CD4-positive, alpha-beta memory T cell (primary cell): ENCODE data around the gene ZNF428. TPM values are rescaled to one million over a fixed set of nuclear protein-coding genes. Genes with fewer than 3 reads are reported as not detected.
A peak's percentile ranks its signal among the peaks of the same experiment; 100 is the strongest.
"Not testable (repeated sequence)": the region's sequence is repeated elsewhere in the genome, so short reads cannot be mapped to it uniquely, and the experiment has no call there.

Experiments
- CTCF ChIA-PET: fragments of 350-600 bp; sonication (Branson Sonifier 250); formaldehyde crosslinking; loops from one replicate; lab custom pipeline; 2021; ENCODE audit warnings: inconsistent platforms; ENCODE audit not compliant: partially characterized antibody; lab: Charles Lee
- POLR2A ChIA-PET: fragments of 350-600 bp; sonication (Branson Sonifier 250); formaldehyde crosslinking; loops from one replicate; lab custom pipeline; 2021; ENCODE audit not compliant: partially characterized antibody; lab: Charles Lee
- DNase-seq, 5 donors: peaks; one replicate each; pipeline versions ENCODE4 v3.0.0 to v3.0.0-alpha.2; 2020 to 2022; ENCODE audit warnings: mixed read lengths in 1 of 5
- H3K27ac ChIP-seq: one replicate; pipeline ENCODE4 v1.7.0; 2013; ENCODE audit warnings: low read depth, low read length
- H3K27me3 ChIP-seq: 2 replicates; pipeline ENCODE4 v1.7.0; 2013; ENCODE audit warnings: mild to moderate bottlenecking, low read length, moderate library complexity; ENCODE audit not compliant: insufficient read depth
- H3K36me3 ChIP-seq: 2 replicates; pipeline ENCODE4 v1.7.0; 2013; ENCODE audit warnings: mild to moderate bottlenecking, low read length, moderate library complexity; ENCODE audit not compliant: insufficient read depth
- H3K4me1 ChIP-seq: 2 replicates; pipeline ENCODE4 v1.7.0; 2013; ENCODE audit warnings: mild to moderate bottlenecking, low read length, moderate library complexity; ENCODE audit not compliant: insufficient read depth
- H3K4me3 ChIP-seq, 2 donors: one replicate each; pipeline ENCODE4 v1.7.0; 2013; ENCODE audit warnings: low read length in 2 of 2, mild to moderate bottlenecking in 1 of 2
- H3K9me3 ChIP-seq, 2 donors: one replicate each; pipeline ENCODE4 v1.7.0; 2013; ENCODE audit warnings: low read length in 2 of 2, control low read depth in 1 of 2; ENCODE audit not compliant: control insufficient read depth in 1 of 2
- H3K27ac Mint-ChIP-seq, 7 donors: one replicate each; pipeline ENCODE4 v1.8.0; 2020 to 2021; ENCODE audit warnings: mixed read lengths in 7 of 7, mild to moderate bottlenecking in 6 of 7, inconsistent platforms in 3 of 7, moderate library complexity in 3 of 7
- H3K27me3 Mint-ChIP-seq, 2 donors: one replicate each; pipeline ENCODE4 v1.8.0; 2020 to 2021; ENCODE audit warnings: mixed read lengths in 2 of 2
- H3K36me3 Mint-ChIP-seq, 2 donors: one replicate each; pipeline ENCODE4 v1.8.0; 2020 to 2021; ENCODE audit warnings: mixed read lengths in 2 of 2, inconsistent platforms in 1 of 2, mild to moderate bottlenecking in 1 of 2
- H3K4me1 Mint-ChIP-seq, 4 donors: one replicate each; pipeline ENCODE4 v1.8.0; 2020 to 2021; ENCODE audit warnings: mixed read lengths in 4 of 4, mild to moderate bottlenecking in 1 of 4
- H3K4me3 Mint-ChIP-seq, 8 donors: one replicate each; pipeline ENCODE4 v1.8.0; 2020 to 2021; ENCODE audit warnings: mixed read lengths in 8 of 8, mild to moderate bottlenecking in 7 of 8, moderate library complexity in 6 of 8, inconsistent platforms in 3 of 8
- H3K9me3 Mint-ChIP-seq, 8 donors: one replicate each; pipeline ENCODE4 v1.8.0; 2020 to 2021; ENCODE audit warnings: mixed read lengths in 8 of 8, mild to moderate bottlenecking in 5 of 8, inconsistent platforms in 3 of 8, moderate library complexity in 1 of 8
- intact Hi-C: fragments of 100-400 bp; cut with micrococcal nuclease; formaldehyde crosslinking; loops from one replicate; pipeline ENCODE4 v1.15.1; 2023
- polyA plus RNA-seq, 2 donors: library from polyadenylated mRNA; unstranded; fragments of 300-500 nt; fragmentation: Illumina TruSeq; gene quantifications; one replicate each; pipeline ENCODE4 v1.2.3, GENCODE V29; 2021
- total RNA-seq, 2 experiments: library from RNA; stranded (reverse); gene quantifications; one replicate each; pipeline ENCODE4 v1.2.3, GENCODE V29; 2021

ZNF428 gene
- total and polyA plus RNA-seq, 4 experiments from 2014 or later, result 13.9 to 28.2 (median 23.8) TPM

DNA sequence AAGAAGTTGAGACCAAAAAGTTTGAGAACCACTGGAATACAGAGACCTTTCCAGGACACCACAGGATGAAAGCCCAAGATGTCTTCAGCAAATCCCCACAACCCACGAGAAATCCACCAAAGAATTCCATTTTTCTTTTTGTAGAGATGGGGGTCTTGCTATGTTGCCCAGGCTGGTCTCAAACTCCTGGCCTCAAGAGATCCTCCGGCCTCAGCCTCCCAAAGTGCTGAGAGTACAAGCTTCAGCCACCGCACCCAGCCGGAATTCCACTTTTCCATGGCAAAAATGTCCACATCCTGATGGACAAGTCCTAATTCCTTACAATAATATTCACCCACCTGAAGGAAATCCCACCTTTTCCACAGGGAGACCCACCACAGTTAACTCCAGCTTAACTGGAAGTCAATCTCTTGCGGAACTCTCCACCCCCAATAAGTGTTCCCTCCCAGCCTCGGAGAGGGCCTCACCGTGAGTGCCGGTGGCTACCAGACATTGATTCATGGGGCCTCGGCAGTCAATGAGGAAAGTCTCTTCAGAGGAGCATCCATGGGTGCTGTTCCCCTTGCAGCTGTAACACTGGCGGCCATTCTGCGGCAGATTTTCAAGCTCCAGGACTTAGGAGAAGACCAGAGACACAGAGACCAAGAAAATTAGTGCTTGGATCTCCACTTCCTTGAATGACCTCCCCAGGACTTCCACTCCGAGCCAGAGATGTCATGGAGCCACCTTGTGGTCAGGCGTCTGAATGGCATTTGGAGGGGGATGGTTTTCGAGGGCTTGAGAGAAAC is 32.5 kb upstream of the ZNF428 start:
- POLR2A ChIA-PET, result no interaction called here
- H3K4me3 Mint-ChIP-seq, result no peak overlapping the region
- no peak overlapping the region for H3K4me3 ChIP-seq

GRCh38 chr19:43650276-43650675 is 30.8 kb upstream of the ZNF428 start:
- H3K9me3 ChIP-seq, intact Hi-C loops, DNase-seq, POLR2A ChIA-PET, H3K27me3 Mint-ChIP-seq, H3K4me1 Mint-ChIP-seq, H3K9me3 Mint-ChIP-seq, H3K4me3 Mint-ChIP-seq, H3K4me3 ChIP-seq, H3K27ac Mint-ChIP-seq, H3K27ac ChIP-seq, H3K36me3 ChIP-seq, H3K27me3 ChIP-seq, H3K4me1 ChIP-seq: not testable (repeated sequence)
- CTCF ChIA-PET, result interaction anchor here (1.3 kb wide), 1 partner anchor 95 kb away, joined by 6 read pairs; no protein-coding TSS in a partner anchor
- H3K36me3 Mint-ChIP-seq, result peaks cover 33 to 41% of the 10 kb centered on the region in 2 donors

More for the DNA sequence above, 32.5 kb upstream of the ZNF428 start:
- peaks cover 3% of the 10 kb centered on the region for H3K36me3 ChIP-seq
- CTCF ChIA-PET, result interaction anchor here (1.0 to 1.4 kb wide), 5 partner anchors 27 to 115 kb away, joined by 3 to 5 read pairs (median 3); no protein-coding TSS in a partner anchor
- Mint-ChIP-seq H3K27me3 (no peaks in the 10 kb centered on the region), H3K27ac (peak overlapping the region in 1 of 7 donors; percentile 32), H3K36me3 (peaks cover 39 to 47% of the 10 kb centered on the region in 2 donors), H3K4me1 (no peaks in the 10 kb centered on the region), H3K9me3 (peaks cover 0 to 6% (median 0%) of the 10 kb centered on the region in 8 donors)
- H3K27me3 ChIP-seq, result no peaks in the 10 kb centered on the region
- intact Hi-C loops, result no loop called here
- no peak overlapping the region for H3K27ac ChIP-seq
- no peaks in the 10 kb centered on the region for H3K4me1 ChIP-seq
- peak in 2 of 5 donors; percentile 16 to 17 for DNase-seq
- H3K9me3 ChIP-seq, result no peaks in the 10 kb centered on the region

GRCh38 chr19:43649514-43649913 is 30.1 kb upstream of the ZNF428 start:
- ChIA-PET CTCF (interaction anchor here (1.0 to 1.3 kb wide), 2 partner anchors 94 to 202 kb away, joined by 3 to 6 read pairs; no protein-coding TSS in a partner anchor), POLR2A (no interaction called here)
- Histone ChIP-seq H3K4me3 (no peak overlapping the region), H3K27ac (no peak overlapping the region), H3K27me3 (no peaks in the 10 kb centered on the region), H3K4me1 (no peaks in the 10 kb centered on the region), H3K36me3 (peaks cover 3% of the 10 kb centered on the region), H3K9me3 (no peaks in the 10 kb centered on the region)
- Mint-ChIP-seq H3K27ac (no peak overlapping the region), H3K36me3 (peaks cover 26 to 35% of the 10 kb centered on the region in 2 donors), H3K4me3 (no peak overlapping the region), H3K27me3 (no peaks in the 10 kb centered on the region), H3K9me3 (peaks cover 0 to 4% (median under 1%) of the 10 kb centered on the region in 8 donors), H3K4me1 (no peaks in the 10 kb centered on the region)
- DNase-seq, result no peak
- intact Hi-C loops, result no loop called here

- H3K4me1 Mint-ChIP-seq, result no peaks in the 10 kb centered on the region
- peaks cover 24 to 30% of the 10 kb centered on the region in 2 donors for H3K36me3 Mint-ChIP-seq
- no peak overlapping the region for H3K27ac ChIP-seq
- no peaks in the 10 kb centered on the region for H3K27me3 ChIP-seq
- ChIA-PET POLR2A (no interaction called here), CTCF (interaction anchor here (1.0 kb wide), 1 partner anchor 202 kb away, joined by 3 read pairs; no protein-coding TSS in a partner anchor)
- H3K9me3 Mint-ChIP-seq, result peaks cover 0 to 4% (median under 1%) of the 10 kb centered on the region in 8 donors
- no peak for DNase-seq
- no peaks in the 10 kb centered on the region for H3K4me1 ChIP-seq
- H3K9me3 ChIP-seq, result no peaks in the 10 kb centered on the region
- no peaks in the 10 kb centered on the region for H3K27me3 Mint-ChIP-seq
- H3K4me3 Mint-ChIP-seq, result no peak overlapping the region
- intact Hi-C loops, result no loop called here
- H3K4me3 ChIP-seq, result no peak overlapping the region
- H3K27ac Mint-ChIP-seq, result peak overlapping the region in 1 of 7 donors; percentile 60
- no peaks in the 10 kb centered on the region for H3K36me3 ChIP-seq
Observed at GRCh38 chr19:43648633-43649032, 29.2 kb upstream of the ZNF428 start.

- Histone ChIP-seq H3K4me1 (peaks cover 8% of the 10 kb centered on the region), H3K27me3 (peaks cover under 1% of the 10 kb centered on the region), H3K27ac (no peak overlapping the region), H3K9me3 (no peaks in the 10 kb centered on the region), H3K36me3 (no peaks in the 10 kb centered on the region), H3K4me3 (no peak overlapping the region)
- intact Hi-C loops, result no loop called here
- peaks cover 14 to 19% of the 10 kb centered on the region in 2 donors for H3K36me3 Mint-ChIP-seq
- CTCF ChIA-PET, result no interaction called here
- POLR2A ChIA-PET, result no interaction called here
- peaks cover 3 to 10% (median 7%) of the 10 kb centered on the region in 4 donors for H3K4me1 Mint-ChIP-seq
- peaks cover 0 to 4% (median under 1%) of the 10 kb centered on the region in 8 donors for H3K9me3 Mint-ChIP-seq
- H3K27me3 Mint-ChIP-seq, result peaks cover 0 to 9% of the 10 kb centered on the region in 2 donors
- no peak for DNase-seq
- H3K4me3 Mint-ChIP-seq, result no peak overlapping the region
- no peak overlapping the region for H3K27ac Mint-ChIP-seq
Observed at GRCh38 chr19:43644181-43644580, 24.8 kb upstream of the ZNF428 start.

- Mint-ChIP-seq H3K27me3 (peaks cover 8 to 13% of the 10 kb centered on the region in 2 donors), H3K4me1 (peaks cover 8 to 17% (median 11%) of the 10 kb centered on the region in 4 donors), H3K36me3 (peaks cover 9 to 12% of the 10 kb centered on the region in 2 donors), H3K4me3 (no peak overlapping the region), H3K9me3 (peaks cover 0 to 4% (median under 1%) of the 10 kb centered on the region in 8 donors), H3K27ac (no peak overlapping the region)
- H3K36me3 ChIP-seq, result no peaks in the 10 kb centered on the region
- peaks cover 9% of the 10 kb centered on the region for H3K27me3 ChIP-seq
- peaks cover 10% of the 10 kb centered on the region for H3K4me1 ChIP-seq
- intact Hi-C loops, result no loop called here
- no peak overlapping the region for H3K4me3 ChIP-seq
- H3K27ac ChIP-seq, result no peak overlapping the region
- H3K9me3 ChIP-seq, result no peaks in the 10 kb centered on the region
- ChIA-PET POLR2A (no interaction called here), CTCF (no interaction called here)
- no peak for DNase-seq
Observed at GRCh38 chr19:43643326-43643725, 23.9 kb upstream of the ZNF428 start.

- peaks cover 9 to 12% of the 10 kb centered on the region in 2 donors for H3K36me3 Mint-ChIP-seq
- Histone ChIP-seq H3K4me1 (peaks cover 10% of the 10 kb centered on the region), H3K9me3 (no peaks in the 10 kb centered on the region), H3K27me3 (peaks cover 13% of the 10 kb centered on the region), H3K36me3 (no peaks in the 10 kb centered on the region), H3K4me3 (no peak overlapping the region), H3K27ac (no peak overlapping the region)
- DNase-seq, result no peak
- no peak overlapping the region for H3K4me3 Mint-ChIP-seq
- H3K27ac Mint-ChIP-seq, result no peak overlapping the region
- peaks cover 0 to 4% (median 0%) of the 10 kb centered on the region in 8 donors for H3K9me3 Mint-ChIP-seq
- ChIA-PET CTCF (interaction anchor here (1.8 kb wide), 1 partner anchor 87 kb away, joined by 5 read pairs; no protein-coding TSS in a partner anchor), POLR2A (no interaction called here)
- peaks cover 12 to 13% of the 10 kb centered on the region in 2 donors for H3K27me3 Mint-ChIP-seq
- peaks cover 8 to 17% (median 11%) of the 10 kb centered on the region in 4 donors for H3K4me1 Mint-ChIP-seq
- intact Hi-C loops, result no loop called here
Observed at GRCh38 chr19:43642531-43642930, 23.1 kb upstream of the ZNF428 start.
